AG09319 (cell line): ENCODE measurements around the gene CAND2.

ENCODE experiments used
- DNase-seq: peaks from one replicate; pipeline ENCODE4 v3.0.0-alpha.2; 2010; ENCODE audit warnings: low read depth; ENCODE audit errors: extremely low read depth
- TF ChIP-seq, protein P1 (sequence below): IDR thresholded peaks from 2 replicates; pipeline ENCODE4 v1.5.1; 2011; ENCODE audit warnings: low read depth, mild to moderate bottlenecking, inconsistent platforms, low read length, moderate library complexity

Gene CAND2

DNA sequence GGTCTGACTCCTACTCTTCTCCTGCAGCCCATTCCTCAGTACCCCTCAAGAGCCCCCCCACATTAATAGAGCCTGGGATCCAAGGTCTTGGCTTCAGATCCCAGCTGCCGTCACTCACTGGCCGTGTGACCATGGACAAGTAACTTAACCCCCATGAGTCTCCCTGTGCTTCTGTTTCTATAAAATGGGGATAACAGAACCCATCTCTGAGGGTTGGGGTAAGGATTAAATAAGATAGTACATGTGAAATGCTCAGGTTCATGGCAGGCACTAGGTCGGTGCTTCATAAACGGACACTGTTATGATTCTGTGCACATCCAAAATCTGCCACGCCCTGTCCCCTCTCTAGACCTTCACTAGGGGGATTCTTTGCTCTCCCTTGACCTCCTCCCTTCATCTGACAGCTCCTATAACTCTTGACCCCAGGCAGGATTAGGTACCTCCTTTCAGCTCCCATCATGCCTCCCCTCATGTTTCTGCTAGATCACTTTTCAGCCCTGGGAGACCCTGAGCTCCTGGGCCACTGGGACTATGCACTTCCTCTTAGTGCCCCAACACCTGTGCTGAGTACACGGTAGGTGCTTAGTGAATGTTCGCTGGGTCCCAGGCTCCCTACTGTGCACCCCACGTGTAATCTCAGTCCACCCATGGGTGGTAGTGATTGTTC, 1.5 kb downstream of the CAND2 start:
- DNase-seq: no peak
- TF ChIP-seq, protein P1, sequence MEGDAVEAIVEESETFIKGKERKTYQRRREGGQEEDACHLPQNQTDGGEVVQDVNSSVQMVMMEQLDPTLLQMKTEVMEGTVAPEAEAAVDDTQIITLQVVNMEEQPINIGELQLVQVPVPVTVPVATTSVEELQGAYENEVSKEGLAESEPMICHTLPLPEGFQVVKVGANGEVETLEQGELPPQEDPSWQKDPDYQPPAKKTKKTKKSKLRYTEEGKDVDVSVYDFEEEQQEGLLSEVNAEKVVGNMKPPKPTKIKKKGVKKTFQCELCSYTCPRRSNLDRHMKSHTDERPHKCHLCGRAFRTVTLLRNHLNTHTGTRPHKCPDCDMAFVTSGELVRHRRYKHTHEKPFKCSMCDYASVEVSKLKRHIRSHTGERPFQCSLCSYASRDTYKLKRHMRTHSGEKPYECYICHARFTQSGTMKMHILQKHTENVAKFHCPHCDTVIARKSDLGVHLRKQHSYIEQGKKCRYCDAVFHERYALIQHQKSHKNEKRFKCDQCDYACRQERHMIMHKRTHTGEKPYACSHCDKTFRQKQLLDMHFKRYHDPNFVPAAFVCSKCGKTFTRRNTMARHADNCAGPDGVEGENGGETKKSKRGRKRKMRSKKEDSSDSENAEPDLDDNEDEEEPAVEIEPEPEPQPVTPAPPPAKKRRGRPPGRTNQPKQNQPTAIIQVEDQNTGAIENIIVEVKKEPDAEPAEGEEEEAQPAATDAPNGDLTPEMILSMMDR: no peak

DNA sequence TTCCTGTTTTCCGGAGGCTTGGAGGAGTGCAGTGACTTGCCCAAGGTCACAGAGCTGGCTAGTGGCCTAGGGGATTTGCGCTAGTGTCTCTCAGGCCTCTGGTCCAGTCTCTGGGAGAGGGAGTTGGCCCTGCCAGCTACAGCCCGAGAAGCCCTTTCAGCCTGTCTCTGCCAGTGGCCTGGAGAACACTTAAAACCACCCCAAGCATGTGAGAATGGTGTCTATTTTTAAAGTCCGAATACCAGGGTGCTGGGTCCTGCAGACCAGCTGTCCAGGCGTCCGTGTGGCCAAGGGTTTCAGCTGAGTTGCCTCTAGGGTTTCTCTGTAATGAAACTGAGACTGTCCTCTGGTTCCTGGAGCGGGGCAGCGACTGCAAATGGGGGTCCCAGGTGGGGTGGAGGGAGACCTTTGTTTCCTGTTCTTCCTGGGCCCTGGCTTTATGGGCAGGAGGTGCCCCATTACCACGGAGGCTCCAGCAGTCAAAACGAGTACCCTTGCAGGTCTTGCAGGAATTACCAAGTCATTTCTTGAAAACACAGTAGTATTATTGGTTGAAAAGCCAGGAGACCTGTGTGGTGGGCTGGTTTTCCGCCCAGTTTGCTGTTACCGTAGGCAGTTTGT, 2.2 kb downstream of the CAND2 start:
- DNase-seq: no peak

DNA sequence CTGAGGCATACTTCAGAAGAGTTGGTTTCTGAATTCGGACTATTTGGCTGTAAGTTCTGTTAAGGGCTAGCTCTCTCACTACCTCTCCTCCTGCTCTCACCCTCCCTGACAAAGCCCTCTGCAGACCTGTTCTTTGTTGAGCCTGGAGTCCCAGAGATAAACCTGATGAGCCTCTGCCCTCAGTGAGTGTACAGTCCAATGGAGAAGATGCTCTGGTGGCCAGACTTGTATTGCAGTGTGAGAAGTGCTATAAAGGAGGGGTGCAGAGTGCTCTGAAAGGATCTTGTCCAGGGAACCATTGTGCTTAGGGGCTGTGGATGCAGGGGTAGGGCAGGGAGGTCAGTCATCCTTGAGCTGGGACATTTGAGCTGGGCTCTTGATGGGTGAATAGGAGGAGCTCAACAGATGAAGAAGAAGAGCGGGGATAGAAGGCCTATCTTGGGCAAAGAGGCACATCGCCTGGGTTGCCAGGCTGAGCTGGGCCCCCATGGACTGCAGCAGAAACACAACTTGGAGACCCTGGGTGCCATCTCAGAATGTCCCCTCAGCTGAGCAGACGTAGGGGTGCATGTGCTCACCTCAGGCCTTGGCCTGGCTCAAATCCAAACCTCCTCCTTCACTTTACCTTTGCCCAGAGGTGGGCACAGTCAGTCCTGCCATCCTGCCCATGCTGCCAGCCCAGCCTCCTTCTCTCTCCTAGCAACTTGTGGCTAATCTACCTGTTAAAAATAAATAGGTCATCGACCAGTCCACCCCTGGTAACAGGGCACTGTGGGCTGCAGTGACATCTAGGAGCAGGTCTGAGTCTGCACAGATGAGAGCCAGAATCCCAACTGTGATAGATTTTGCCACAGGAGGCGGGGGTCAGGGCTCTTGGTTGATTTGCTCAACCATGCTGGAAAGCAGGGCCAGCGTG, 3.3 kb downstream of the CAND2 start:
- TF ChIP-seq, protein P1: no peak
- DNase-seq: no peak

More for the DNA sequence above, 2.2 kb downstream of the CAND2 start:
- TF ChIP-seq, protein P1: no peak

GRCh38 chr3:12803371-12803770, 6.9 kb downstream of the CAND2 start:
- TF ChIP-seq, protein P1: no peak
- DNase-seq: no peak

GRCh38 chr3:12807066-12807465, 10.6 kb downstream of the CAND2 start:
- TF ChIP-seq, protein P1: no peak

GRCh38 chr3:12807601-12808359, 11.3 kb downstream of the CAND2 start:
- TF ChIP-seq, protein P1: no peak
- no peak for DNase-seq

More at GRCh38 chr3:12807066-12807465, 10.6 kb downstream of the CAND2 start:
- no peak for DNase-seq
